SK-MEL-5 (cell line): ENCODE data around the gene SLC49A3. TPM values are rescaled to one million over a fixed set of nuclear protein-coding genes. Genes with fewer than 3 reads are reported as not detected.

Experiments used
- DNase-seq: peaks from one replicate; pipeline ENCODE4 v3.0.0-alpha.2; 2016; ENCODE audit warnings: low read depth, low spot score
- in situ Hi-C: cut with HindIII; loops from 2 replicates; pipeline ENCODE4 v1.10.0; 2016; ENCODE audit warnings: low sequenced_read_pairs, high pct_unique_total_duplicates, low pct_unique_long_range_greater_than_20kb
- total RNA-seq: library from RNA; depleted of rRNA; stranded (reverse); fragments of >200 nt; shearing (Covaris generic); gene quantifications from 2 replicates; pipeline ENCODE4 v1.2.3, GENCODE V29; 2014

SLC49A3 gene
- total RNA-seq, 1 experiment from 2014 or later: not detected

DNA sequence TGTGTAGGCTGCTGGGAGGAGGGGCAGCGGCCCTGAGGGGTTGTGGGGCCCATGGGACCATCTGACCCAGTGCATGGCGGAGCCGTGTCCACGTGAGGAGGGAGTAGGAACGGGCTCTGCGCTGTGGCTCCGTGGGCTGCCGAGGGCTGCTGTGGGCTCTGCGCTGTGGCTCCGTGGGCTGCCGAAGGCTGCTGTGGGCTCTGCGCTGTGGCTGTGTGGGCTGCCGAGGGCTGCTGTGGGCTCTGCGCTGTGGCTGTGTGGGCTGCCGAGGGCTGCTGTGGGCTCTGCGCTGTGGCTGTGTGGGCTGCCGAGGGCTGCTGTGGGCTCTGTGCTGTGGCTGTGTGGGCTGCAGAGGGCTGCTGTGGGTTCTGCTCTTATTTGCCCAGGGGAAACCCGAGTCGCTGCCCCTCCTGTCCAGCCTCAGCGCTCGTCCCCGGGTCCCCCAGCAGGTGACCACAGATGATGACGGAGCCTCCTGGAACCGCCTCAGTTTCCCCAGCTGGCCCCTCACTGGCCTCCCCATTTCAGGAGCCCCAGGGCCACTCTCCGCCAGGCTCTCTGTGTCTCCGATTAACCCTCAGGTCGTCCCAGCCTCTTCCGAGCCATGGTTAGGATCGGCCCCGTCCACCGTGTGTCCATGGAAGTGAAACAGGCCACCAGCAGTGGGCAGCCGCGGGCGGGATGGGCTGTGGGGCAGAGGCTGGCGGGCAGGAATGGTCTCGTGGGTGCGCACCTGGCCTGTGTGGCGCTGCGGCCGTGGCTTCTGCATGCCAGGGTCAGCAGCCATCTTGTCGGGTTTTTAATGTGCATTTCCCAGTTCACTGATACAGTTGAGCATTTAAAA lies 36.7 kb upstream of the SLC49A3 start:
- DNase-seq: no peak
- in situ Hi-C loops: no loop called here

DNA sequence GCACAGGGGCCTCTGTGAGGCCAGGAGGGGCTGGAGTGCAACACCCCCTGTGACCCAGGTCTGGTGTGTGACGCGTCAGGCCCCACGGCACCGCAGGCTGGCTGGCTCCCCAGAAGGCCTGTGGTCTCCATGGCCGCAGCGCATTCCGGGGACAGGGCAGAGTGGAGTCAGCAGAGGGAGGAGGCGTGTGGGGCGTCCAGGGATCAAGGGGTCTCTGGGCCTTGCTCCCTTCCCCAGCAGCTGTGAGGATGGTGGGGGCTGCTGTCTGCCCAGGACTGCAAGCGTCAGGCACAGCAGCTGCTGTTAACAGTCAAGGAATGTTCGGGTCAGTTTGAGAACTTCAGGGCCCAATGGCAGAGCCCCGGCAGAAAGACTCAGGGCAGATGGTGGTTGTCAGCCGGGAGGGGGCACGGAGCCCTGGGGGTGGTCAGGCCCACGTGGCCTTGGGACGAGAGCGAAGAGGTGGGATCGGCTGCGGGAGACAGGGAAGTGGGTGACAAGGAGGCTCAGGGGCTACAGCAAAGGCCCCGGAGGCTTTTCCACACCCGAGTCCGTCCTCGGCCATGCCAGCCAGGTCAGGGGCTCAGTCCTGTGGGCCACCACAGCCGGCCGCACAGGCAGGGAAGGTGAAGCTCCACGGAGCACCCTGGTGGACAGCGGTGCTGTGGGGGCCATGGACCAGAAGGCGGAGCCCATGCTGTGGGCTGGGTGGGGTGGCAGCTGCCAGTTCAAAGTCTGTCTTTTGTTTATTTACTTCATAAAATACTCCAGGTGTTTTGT lies 35.0 kb upstream of the SLC49A3 start:
- in situ Hi-C loops: no loop called here
- DNase-seq: no peak

DNA sequence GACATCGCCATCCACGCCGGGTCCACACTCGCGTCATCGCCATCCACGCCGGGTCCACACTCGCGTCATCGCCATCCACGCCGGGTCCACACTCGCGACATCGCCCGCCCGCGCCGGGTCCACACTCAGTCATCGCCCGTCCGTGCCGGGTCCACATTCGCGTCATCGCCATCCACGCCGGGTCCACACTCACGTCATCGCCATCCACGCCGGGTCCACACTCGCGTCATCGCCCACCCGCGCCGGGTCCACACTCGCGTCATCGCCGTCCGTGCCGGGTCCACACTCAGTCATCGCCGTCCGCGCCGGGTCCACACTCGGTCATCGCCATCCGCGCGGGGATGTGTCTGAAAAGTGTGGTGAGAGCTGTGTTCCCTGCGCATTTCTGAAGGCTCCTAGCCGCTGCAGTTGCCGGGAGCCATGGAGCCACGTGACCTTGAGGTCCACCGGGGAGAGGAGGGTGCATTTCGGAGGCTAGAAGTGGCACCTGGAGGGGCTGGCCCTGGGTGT lies 34.0 kb upstream of the SLC49A3 start:
- in situ Hi-C loops: no loop called here
- DNase-seq: no peak

DNA sequence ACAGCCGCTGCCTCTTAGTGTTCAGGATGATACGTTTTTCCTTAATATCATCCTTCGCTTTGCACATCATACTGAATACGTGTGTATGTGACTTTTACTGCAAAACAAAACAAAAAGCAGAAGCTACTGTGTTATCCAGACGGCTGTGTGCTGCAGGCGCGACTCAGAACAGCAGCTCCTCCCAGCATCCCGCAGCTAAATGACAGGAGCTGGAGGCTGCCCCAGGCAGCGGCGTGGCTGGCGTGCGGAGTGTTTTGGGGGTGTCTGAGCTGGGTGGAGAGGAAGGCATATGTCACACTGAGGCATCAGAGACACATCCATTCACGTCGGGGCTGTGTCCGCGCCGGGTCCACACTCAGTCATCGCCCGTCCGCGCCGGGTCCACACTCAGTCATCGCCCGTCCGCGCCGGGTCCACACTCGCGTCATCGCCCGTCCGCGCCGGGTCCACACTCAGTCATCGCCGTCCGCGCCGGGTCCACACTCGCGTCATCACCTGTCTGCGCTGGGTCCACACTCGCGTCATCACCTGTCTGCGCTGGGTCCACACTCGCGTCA lies 33.3 kb upstream of the SLC49A3 start:
- no peak for DNase-seq
- in situ Hi-C loops: no loop called here

DNA sequence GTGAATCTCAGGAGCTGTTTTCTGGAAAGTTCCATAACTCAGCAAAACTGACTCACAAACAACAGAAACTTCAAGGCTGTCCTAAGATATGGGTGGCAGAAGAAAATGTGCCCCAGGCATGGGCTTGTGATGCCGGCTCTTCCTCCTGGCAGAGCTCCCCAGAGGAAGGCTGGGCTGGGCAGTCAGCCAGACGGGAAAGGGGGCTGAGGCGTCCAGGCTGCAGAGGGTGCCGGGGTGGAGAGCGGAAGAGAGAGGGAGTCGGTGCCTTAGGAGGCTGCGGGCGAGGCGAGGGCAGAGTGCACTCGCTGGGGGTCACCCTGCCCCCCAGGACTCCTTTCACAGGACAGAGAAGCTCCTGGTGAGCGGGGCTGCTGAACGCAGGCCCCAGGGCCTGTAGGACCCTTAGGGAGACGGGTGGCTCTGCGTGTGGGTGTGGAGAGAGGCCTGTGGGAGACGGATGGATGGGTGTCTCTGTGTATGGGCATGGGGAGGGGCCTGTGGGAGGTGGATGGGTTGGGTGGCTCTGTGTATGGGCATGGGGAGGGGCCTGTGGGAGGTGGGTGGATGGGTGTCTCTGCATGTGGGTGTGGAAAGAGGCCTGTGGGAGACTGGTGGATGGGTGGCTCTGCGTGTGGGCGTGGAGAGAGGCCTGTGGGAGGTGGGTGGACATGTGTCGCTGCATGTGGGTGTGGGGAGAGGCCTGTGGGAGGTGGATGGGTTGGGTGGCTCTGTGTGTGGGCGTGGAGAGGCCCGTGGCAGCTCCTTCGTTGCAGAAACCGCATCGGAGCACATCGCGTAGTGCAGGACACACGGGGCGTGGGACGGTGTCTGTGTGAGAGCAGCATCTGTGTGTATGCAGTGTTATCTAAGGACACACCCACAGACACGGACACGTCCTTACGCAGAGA lies 32.6 kb upstream of the SLC49A3 start:
- no peak for DNase-seq
- in situ Hi-C loops: no loop called here

DNA sequence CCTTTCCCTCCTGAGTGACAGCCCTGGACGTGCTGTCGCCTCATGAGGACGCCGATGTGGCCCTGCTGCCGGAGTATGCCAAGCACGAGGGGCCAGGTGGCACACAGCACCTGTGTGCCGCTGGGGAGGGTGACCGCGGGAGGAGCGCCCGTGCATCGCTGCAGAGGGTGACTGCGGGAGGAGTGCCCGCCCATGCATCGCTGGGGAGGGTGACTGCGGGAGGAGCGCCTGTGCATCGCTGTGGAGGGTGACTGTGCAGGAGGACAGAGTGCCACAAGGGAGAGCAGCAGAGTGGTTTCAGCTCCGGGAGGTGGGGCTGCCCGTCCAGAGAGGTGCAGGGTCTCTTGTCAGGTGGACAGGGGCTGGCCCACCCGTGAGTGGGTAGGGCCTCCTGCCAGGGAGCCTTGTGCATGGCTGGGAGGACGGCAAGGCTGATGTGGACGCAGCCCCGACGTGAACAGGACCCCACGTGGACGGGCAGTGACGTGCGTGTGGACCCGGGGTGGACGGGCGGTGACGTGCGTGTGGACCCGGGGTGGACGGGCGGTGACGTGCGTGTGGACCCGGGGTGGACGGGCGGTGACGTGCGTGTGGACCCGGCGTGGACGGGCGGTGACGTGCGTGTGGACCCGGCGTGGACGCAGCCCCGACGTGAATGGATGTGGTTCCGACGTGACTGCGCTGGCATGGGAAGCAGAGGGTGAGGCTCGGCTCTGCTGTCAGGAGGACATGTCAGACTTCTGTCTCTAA lies 31.3 kb upstream of the SLC49A3 start:
- in situ Hi-C loops: no loop called here
- no peak for DNase-seq

DNA sequence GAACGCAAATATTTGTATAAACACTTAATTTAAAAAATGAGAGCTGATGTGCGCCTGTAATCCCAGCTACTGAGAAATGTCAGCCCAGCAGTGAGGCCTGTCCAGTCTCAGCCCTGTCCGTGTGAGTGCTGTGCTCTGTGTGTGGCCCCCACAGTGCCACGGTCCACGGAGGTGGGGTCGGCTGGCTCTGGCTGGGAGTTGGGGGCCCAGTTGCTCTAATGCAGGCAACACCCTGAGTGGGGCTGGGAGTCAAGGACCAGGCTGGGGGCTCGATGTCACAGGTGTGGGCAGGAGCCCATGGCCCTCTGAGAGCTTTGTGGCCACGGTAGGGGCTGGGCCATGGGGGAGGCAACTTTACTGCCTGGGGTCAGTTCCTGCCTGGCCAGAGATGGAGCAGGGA lies 29.5 kb upstream of the SLC49A3 start:
- in situ Hi-C loops: no loop called here
- DNase-seq: no peak

DNA sequence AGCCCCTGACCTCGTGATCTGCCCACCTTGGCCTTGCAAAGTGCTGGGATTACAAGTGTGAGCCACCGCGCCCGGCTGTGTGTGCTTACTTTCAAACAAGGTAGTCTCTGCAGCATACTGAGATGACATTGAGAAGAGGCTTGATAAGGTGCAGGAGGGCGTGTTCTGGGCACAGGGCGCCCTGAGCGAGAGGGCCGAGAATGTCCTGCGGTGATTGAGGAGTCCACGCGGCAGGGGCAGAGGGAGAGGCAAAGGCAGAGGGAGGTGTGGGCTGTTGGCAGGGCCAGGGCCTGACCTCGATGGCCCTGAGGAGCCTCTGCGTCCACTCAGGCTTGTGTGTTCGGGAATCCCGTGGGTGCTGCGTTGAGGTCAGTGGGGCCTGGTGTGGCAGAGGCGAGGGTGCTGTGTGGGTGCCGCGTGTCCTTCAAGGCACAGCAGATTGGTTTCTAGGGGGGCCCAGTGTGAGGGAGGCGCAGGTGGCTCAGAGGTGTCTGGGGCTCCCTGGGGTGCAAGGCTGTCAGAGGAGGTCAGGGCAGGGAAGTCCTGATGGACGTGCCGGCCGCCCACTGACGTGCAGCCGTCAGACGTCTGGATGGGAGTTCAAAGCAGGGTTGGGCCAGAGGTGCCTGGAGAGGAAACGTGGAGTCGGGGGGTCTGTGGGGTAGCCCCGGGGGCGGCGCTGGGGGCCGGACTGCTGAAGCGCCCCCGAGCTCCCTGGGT lies 28.8 kb upstream of the SLC49A3 start:
- DNase-seq: no peak
- in situ Hi-C loops: no loop called here

DNA sequence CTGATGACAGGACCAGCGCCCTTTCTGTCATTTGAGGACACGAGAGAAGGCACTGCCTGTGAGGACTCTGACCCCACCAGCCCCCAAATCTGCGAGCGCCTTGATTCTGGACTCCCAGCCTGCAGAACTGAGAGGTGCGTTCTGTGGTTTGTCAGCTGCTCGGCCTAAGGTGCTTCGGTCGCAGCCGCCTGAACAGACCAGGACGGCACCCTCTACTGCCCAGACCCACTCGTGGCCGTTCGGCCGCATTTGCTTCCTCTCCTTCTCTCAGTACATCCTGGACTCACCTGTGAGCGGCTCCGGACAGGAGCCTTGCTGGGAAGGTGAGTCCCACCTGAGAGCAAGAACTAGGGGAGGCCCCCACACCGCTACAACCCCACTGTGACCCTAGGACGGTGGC lies 25.1 kb upstream of the SLC49A3 start:
- in situ Hi-C loops: no loop called here
- DNase-seq: no peak

DNA sequence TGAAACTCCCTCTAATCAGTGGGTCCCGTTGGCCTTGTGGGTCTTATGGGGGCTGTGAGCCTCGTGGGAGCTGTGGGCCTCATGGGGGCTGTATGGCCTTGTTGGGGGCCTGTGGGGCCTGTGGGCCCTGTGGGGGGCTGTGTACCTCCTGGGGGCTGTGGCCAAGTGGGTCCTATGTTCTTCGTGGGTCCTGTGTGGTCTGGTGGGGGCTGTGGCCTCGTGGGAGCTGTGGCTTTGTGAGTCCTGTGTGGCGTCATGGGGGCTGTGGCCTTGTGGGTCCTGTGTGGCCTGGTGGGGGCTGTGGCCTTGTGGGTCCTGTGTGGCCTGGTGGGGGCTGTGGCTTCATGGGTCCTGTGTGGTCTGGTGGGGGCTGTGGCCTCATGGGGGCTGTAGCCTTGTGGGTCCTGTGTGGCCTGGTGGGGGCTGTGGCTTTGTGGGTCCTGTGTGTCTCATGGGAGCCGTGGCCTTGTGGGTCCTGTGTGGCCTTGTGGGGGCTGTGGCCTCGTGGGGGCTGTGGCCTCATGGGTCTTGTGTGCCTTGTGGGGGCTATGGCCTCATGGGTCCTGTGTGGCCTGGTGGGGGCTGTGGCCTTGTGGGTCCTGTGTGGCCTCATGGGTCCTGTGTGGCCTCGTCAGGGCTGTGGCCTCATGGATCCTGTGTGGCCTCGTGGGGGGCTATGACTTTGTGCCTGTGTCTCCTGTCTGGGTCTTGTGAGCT lies 24.1 kb upstream of the SLC49A3 start:
- DNase-seq: no peak
- in situ Hi-C loops: no loop called here

DNA sequence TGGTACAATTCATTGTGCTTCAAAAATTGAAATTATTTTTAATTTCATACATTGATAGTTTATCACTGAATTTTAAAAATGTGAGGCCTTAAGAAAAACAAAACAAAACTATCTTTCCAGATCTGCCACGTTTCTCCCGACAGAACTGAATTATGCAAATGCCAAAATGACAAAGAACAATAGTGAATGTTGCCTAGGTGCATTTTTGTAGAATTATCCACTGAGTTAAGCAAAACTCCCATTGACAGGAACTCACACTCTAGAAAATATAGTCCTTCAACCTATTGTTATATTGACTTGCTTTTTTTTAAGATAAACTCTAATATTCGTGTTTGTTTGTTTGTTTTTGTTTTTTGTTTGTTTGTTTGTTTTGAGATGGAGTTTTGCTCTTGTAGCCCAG lies 23.1 kb upstream of the SLC49A3 start:
- in situ Hi-C loops: no loop called here

DNA sequence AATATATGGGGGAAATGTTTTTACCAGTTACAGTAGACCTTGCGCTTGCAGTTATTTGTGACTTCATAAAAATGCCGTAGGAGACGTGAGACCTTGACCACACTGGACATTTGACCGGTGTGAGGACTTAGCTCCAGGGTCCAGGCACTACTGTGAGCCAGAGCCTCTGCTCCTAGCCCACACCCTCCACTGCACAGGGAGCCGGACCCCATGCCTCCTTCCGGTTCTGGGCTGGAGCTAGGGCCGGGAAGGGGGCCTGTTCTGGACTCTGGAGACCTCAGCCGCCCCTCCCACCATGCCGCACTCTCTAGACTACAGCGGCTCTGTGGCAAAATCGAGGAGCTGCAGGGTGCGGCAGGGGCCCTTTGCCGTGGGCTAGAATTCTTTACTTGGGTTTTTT lies 22.0 kb upstream of the SLC49A3 start:
- in situ Hi-C loops: no loop called here
- DNase-seq: no peak

More for the DNA sequence above, 23.1 kb upstream of the SLC49A3 start:
- DNase-seq: no peak

DNA sequence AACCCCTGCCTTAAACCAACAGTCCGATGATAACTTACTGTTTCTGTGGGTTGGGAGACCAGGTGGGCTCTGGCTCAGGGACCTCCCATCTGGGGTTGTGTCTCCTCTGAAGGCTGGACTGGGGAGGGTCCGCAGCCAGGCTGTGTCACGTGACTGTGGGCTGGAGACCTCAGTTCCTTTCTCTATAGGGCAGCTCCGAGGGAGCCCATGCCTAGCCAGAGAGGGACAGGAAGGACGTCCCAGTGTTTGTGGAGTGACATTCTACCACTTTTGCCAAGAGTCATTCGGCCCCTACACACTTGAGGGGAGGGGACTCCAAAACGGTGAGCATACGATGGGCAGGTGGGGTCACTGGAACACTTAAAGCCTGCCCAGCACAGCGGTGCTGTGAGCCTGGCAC lies 21.2 kb upstream of the SLC49A3 start:
- in situ Hi-C loops: no loop called here
- DNase-seq: no peak

DNA sequence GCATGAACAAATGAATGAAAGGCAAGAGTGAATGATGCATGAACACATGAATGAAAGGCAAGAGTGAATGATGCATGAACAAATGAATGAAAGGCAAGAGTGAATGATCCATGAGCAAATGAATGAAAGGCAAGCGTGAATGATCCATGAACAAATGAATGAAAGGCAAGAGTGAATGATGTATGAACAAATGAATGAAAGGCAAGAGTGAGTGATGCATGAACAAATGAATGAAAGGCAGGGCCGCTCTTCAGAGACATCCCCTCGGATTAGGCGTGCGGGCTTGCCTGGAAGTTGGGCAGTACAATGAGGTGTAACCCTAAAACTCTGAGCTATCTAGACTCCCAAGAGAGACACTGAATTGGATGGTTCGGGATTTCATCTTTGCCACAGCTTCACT lies 20.4 kb upstream of the SLC49A3 start:
- no peak for DNase-seq
- in situ Hi-C loops: no loop called here

DNA sequence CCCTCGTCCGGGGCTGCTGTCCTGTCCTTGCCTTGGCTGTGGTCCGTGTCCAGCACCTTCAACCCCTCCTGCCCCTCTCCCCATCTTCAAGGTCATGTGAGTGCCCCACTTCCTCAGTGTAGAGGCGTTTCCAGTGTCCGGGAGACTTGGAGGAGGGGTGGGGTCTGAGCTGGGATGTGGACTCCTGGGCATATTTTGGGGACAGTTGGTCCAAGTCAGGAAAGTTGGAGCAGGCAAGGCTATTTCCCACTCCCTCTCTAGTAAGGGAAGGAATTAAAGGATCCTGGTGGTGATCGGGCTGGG lies 19.6 kb upstream of the SLC49A3 start:
- in situ Hi-C loops: no loop called here

More for the DNA sequence above, 19.6 kb upstream of the SLC49A3 start:
- no peak for DNase-seq
